Measurements from ENCODE around the gene ANAPC10. TPM values are rescaled to one million over a fixed set of nuclear protein-coding genes. Genes with fewer than 3 reads are reported as not detected.

ANAPC10 gene
- total and polyA plus RNA-seq, 2 experiments from 2014 or later, result 34.4 to 59.2 TPM

- TF ChIP-seq CREB1 (CRISPR knock-in tag; IDR thresholded peaks at IDR 0.05; ENCODE audit: low read depth), result no peak
- TF ChIP-seq ZNF114 (CRISPR knock-in tag; IDR thresholded peaks at IDR 0.05), result no peak
Observed at GRCh38 chr4:144967161-144967560, 130.8 kb downstream of the ANAPC10 start (continued).

- no peak overlapping the region for H3K4me3 Mint-ChIP-seq
- Histone ChIP-seq H3K27ac (ENCODE audit: low read depth) (no peak overlapping the region), H3K36me3 (ENCODE audit: insufficient read depth) (no peaks in the 10 kb centered on the region), H2AFZ (no peak overlapping the region), H3K79me2 (replicated peaks; ENCODE audit: insufficient read depth) (no peaks in the 10 kb centered on the region), H3K27me3 (ENCODE audit: insufficient read depth) (no peaks in the 10 kb centered on the region), H3K4me2 (no peak overlapping the region), H3K4me1 (ENCODE audit: insufficient read depth) (no peaks in the 10 kb centered on the region), H4K20me1 (replicated peaks; ENCODE audit: insufficient read depth) (no peaks in the 10 kb centered on the region), H3K9me2 (ENCODE audit: insufficient read depth) (peaks cover 3% of the 10 kb centered on the region; the same call in 1 of the 2 replicates), H3K4me3 (no peak overlapping the region), H3F3A (replicated peaks; ENCODE audit: low read depth) (no peaks in the 10 kb centered on the region)
- no peak for ATAC-seq
- peaks cover 11% of the 10 kb centered on the region for H3K36me3 Mint-ChIP-seq (ENCODE audit: low read depth)
- peaks cover 23% of the 10 kb centered on the region for H3K9me3 Mint-ChIP-seq
- peak; percentile 20 for DNase-seq (ENCODE audit: low spot score)
- H3K4me1 Mint-ChIP-seq, result no peaks in the 10 kb centered on the region
- TF ChIP-seq EZH2phosphoT487 (IDR thresholded peaks at IDR 0.05; ENCODE audit: unreplicated experiment) (no peak), POLR2AphosphoS5 (IDR thresholded peaks at IDR 0.05; ENCODE audit: low read depth) (no peak), CTCF (conservative IDR thresholded peaks at IDR 0.05; ENCODE audit: low read depth in 2 of 2) (peak; percentile 58 to 60), STAT1 (IDR thresholded peaks at IDR 0.05; ENCODE audit: unreplicated experiment) (no peak), NANOG (IDR thresholded peaks at IDR 0.05; ENCODE audit: borderline replicate concordance) (no peak)
- H3K27me3 Mint-ChIP-seq (ENCODE audit: insufficient read depth, low read depth, poor library complexity), result no peaks in the 10 kb centered on the region
- H3K27ac Mint-ChIP-seq, result no peak overlapping the region
Observed at GRCh38 chr4:144962300-144962699, 135.7 kb downstream of the ANAPC10 start.

- ATAC-seq (no peak), DNase-seq (ENCODE audit: low spot score) (no peak)
- no peaks in the 10 kb centered on the region for H4K20me1 ChIP-seq (replicated peaks; ENCODE audit: insufficient read depth)
- no peaks in the 10 kb centered on the region for H3K27me3 ChIP-seq (ENCODE audit: insufficient read depth)
- H3K27ac ChIP-seq (ENCODE audit: low read depth), result no peak overlapping the region
- H3K79me2 ChIP-seq (replicated peaks; ENCODE audit: insufficient read depth), result no peaks in the 10 kb centered on the region
- peaks cover 3% of the 10 kb centered on the region for H3K9me2 ChIP-seq (ENCODE audit: insufficient read depth)
- Mint-ChIP-seq H3K4me1 (peaks cover 15% of the 10 kb centered on the region), H3K9me3 (peaks cover 69% of the 10 kb centered on the region), H3K27ac (no peak overlapping the region), H3K4me3 (no peak overlapping the region), H3K27me3 (ENCODE audit: insufficient read depth, low read depth, poor library complexity) (peaks cover 2% of the 10 kb centered on the region), H3K36me3 (ENCODE audit: low read depth) (peaks cover 49% of the 10 kb centered on the region)
- H3K36me3 ChIP-seq (ENCODE audit: insufficient read depth), result no peaks in the 10 kb centered on the region; the same call in 1 of the 2 replicates
- H3K4me3 ChIP-seq, result no peak overlapping the region
- H3F3A ChIP-seq (replicated peaks; ENCODE audit: low read depth), result no peaks in the 10 kb centered on the region
- H3K4me2 ChIP-seq, result no peak overlapping the region
- H2AFZ ChIP-seq, result no peak overlapping the region
- H3K4me1 ChIP-seq (ENCODE audit: insufficient read depth), result no peaks in the 10 kb centered on the region; the same call in 1 of the 2 replicates
- TF ChIP-seq ZNF462 (CRISPR knock-in tag; IDR thresholded peaks at IDR 0.05), result no peak
- TF ChIP-seq CTCF (conservative IDR thresholded peaks at IDR 0.05; ENCODE audit: low read depth in 2 of 2), result peak; percentile 37 to 56
Observed at GRCh38 chr4:144955104-144955503, 142.9 kb downstream of the ANAPC10 start.

Data from GM23338 (cell line).